Muscle layer of duodenum (tissue), 2 donors: ENCODE measurements around the gene CHRNB1.
A peak's percentile ranks its signal among the peaks of the same experiment; 100 is the strongest.

Experiments used
- H3K27ac ChIP-seq: one replicate; pipeline ENCODE4 v1.7.0; 2013; ENCODE audit warnings: mild to moderate bottlenecking, low read length
- H3K27me3 ChIP-seq: one replicate; pipeline ENCODE4 v1.7.0; 2013; ENCODE audit warnings: low read depth, mild to moderate bottlenecking, control low read depth, low read length
- H3K36me3 ChIP-seq, 2 donors: one replicate each; pipeline ENCODE4 v1.7.0; 2013; ENCODE audit warnings: low read length in 2 of 2, control low read depth in 1 of 2, mild to moderate bottlenecking in 1 of 2; ENCODE audit not compliant: insufficient read depth in 2 of 2, control insufficient read depth in 1 of 2
- H3K4me1 ChIP-seq, 2 donors: one replicate each; pipeline ENCODE4 v1.7.0; 2013; ENCODE audit warnings: low read length in 2 of 2, mild to moderate bottlenecking in 2 of 2, control low read depth in 1 of 2, moderate library complexity in 1 of 2; ENCODE audit not compliant: insufficient read depth in 2 of 2, control insufficient read depth in 1 of 2
- H3K4me3 ChIP-seq, 2 donors: one replicate each; pipeline ENCODE4 v1.7.0; 2013; ENCODE audit warnings: low read length in 2 of 2, low read depth in 1 of 2, mild to moderate bottlenecking in 1 of 2
- H3K9me3 ChIP-seq, 2 donors: one replicate each; pipeline ENCODE4 v1.7.0; 2013; ENCODE audit warnings: low read length in 2 of 2, control low read depth in 1 of 2, mild to moderate bottlenecking in 1 of 2; ENCODE audit not compliant: control insufficient read depth in 1 of 2
- donor health status: healthy.

CHRNB1 gene, protein sequence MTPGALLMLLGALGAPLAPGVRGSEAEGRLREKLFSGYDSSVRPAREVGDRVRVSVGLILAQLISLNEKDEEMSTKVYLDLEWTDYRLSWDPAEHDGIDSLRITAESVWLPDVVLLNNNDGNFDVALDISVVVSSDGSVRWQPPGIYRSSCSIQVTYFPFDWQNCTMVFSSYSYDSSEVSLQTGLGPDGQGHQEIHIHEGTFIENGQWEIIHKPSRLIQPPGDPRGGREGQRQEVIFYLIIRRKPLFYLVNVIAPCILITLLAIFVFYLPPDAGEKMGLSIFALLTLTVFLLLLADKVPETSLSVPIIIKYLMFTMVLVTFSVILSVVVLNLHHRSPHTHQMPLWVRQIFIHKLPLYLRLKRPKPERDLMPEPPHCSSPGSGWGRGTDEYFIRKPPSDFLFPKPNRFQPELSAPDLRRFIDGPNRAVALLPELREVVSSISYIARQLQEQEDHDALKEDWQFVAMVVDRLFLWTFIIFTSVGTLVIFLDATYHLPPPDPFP

DNA sequence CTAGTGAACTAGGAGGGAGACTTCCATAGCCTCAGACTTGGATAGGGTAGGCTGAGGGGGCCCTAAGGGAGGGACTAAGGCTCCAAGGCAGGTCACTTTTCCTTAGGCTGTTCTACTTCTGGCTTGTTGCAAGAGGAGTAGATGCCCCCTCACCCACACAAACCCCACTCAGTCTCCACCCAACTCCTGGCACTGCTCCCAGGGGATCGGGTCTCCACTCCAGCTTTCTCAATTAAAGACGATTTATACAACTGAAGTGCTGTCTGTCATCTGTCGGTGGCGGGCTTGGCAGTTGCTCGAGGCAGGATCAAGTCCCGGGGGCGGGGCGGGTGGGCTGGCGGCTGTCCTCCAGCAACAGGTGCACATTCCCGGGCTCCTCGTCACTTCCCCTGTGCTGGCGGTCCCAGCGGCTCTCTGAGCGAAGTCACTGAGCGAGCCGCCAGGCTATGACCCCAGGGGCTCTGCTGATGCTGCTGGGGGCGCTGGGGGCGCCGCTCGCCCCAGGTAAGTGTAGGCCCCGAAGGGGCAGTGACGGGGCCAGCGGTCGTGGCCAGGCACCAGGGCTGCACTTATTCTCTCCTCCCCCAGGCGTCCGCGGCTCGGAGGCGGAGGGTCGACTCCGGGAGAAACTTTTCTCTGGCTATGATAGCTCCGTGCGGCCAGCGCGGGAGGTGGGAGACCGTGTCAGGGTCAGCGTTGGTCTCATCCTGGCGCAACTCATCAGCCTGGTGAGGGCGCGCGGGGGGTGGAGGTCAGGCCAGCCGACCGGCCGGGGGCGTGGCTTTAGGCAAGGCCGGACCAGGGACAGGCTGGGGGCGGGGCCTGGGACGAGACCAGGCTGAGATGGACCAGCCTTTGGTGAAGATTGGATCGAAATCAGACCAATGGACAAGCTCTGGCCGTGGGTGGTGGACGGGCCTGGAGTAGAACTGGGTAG is at the start of gene CHRNB1:
Gene CHRNB1 (plus strand): TSS at position 380 of the 937 bp plus-strand sequence. CDS start 67 bp downstream, at position 447.
- peaks cover 0 to 26% of the 10 kb centered on the region in 2 donors for H3K4me1 ChIP-seq
- H3K27ac ChIP-seq: no peak within 1 kb of the TSS
- peak within 1 kb of the TSS; percentile 26 to 55 for H3K4me3 ChIP-seq
- peaks cover 41% of the 10 kb centered on the region for H3K27me3 ChIP-seq
- H3K9me3 ChIP-seq: no peaks in the 10 kb centered on the region
- no peaks in the 10 kb centered on the region for H3K36me3 ChIP-seq

DNA sequence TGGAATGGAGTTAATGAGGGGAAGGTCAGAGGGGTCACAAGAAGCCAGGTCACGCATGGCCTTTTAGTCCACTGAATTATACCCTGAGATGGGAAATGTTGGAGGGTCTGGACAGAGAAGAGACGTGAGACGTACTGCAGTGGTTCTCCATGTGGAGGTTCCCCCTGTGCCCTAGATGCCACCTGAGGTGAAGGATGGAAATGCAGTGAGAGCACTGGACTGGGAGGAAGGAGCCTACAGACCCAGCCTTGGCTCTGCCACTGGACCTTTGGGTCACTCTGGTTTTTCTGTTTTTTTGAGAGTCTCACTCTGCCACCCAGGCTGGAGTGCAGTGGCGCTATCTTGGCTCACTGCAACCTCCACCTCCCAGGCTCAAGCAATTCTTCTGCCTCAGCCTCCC is 48.7 kb upstream of the CHRNB1 start:
- peaks cover 0 to 11% of the 10 kb centered on the region in 2 donors for H3K4me1 ChIP-seq
- H3K27ac ChIP-seq: no peak overlapping the region
- H3K4me3 ChIP-seq: no peak overlapping the region
- no peaks in the 10 kb centered on the region for H3K9me3 ChIP-seq
- no peaks in the 10 kb centered on the region for H3K27me3 ChIP-seq
- no peaks in the 10 kb centered on the region for H3K36me3 ChIP-seq

DNA sequence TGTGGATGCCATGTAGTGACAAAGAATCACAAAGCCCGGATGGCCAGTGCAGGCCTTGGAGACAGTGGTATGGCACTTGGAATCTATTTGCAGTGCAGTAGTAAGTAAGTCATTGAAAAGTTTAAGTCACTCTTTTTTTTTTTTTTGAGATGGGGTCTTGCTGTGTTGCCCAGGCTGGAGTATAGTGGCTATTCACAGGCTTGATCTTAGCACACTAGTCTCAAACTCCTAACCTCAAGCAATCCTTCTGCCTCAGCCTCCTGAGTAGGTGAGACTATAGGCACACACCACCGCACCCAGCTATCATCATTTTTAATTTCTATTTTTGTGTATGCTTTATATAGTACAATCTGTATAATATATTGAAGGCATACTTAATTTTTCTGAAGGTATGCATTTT is 46.2 kb upstream of the CHRNB1 start:
- Histone ChIP-seq H3K4me3 (no peak overlapping the region), H3K36me3 (no peaks in the 10 kb centered on the region)

DNA sequence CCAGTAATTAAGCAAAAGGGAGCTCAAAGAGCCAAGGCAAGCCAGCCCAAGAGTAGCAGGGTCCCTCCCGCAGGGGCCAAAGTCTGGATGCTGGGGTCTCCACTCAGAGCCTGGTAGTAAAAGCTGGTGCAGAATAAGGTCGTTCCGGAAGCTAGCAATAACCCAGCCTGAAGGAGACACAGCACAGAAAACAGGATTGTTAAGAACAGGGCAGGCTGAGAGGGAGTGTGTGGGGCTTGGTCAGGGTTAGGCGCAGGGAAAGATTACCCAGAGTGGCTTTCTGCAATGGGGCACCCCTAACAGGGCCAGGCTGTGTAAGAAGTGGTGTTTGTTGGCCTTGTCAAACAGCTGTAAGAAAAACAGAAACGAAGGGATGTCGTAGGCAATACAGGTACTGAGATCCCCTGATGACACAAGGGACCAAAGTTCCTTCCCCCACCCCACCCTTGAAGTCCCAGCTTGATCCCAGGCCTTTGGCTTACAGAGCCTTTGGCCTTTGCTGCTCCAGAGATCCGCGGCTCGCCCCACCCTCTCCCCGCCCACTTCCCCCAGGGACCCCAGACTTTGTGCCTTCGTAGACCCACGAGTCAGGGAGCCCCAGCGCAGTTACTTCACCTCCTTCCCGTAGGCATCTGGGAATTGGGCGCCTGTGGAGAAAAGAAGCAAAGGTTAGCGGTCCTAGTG is 41.7 kb upstream of the CHRNB1 start:
- peaks cover 7 to 16% of the 10 kb centered on the region in 2 donors for H3K4me1 ChIP-seq
- no peaks in the 10 kb centered on the region for H3K27me3 ChIP-seq
- no peaks in the 10 kb centered on the region for H3K9me3 ChIP-seq
- peak overlapping the region; percentile 92 for H3K27ac ChIP-seq
- H3K4me3 ChIP-seq: peak overlapping the region; percentile 63 to 70
- H3K36me3 ChIP-seq: no peaks in the 10 kb centered on the region

More for the DNA sequence above, 46.2 kb upstream of the CHRNB1 start:
- Histone ChIP-seq H3K4me1 (peaks cover 7 to 15% of the 10 kb centered on the region in 2 donors), H3K27me3 (no peaks in the 10 kb centered on the region), H3K9me3 (no peaks in the 10 kb centered on the region), H3K27ac (no peak overlapping the region)

DNA sequence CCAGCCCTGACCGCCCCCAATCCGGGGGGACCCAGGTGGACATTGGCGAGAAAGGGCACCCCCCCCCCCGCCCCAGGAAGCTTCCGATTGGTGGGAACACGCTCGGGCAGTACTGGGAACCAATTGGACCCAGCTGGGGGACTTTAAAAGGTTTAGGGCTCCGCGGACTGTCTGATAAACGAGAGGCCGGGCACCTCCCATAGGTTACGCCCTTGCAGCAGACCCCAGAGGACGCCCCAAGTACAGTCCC is 41.2 kb upstream of the CHRNB1 start:
- Histone ChIP-seq H3K4me1 (peaks cover 7 to 16% of the 10 kb centered on the region in 2 donors), H3K27me3 (no peaks in the 10 kb centered on the region), H3K9me3 (no peaks in the 10 kb centered on the region), H3K36me3 (peaks cover 0 to 2% of the 10 kb centered on the region in 2 donors), H3K27ac (peak overlapping the region; percentile 92), H3K4me3 (peak overlapping the region; percentile 63 to 70)

DNA sequence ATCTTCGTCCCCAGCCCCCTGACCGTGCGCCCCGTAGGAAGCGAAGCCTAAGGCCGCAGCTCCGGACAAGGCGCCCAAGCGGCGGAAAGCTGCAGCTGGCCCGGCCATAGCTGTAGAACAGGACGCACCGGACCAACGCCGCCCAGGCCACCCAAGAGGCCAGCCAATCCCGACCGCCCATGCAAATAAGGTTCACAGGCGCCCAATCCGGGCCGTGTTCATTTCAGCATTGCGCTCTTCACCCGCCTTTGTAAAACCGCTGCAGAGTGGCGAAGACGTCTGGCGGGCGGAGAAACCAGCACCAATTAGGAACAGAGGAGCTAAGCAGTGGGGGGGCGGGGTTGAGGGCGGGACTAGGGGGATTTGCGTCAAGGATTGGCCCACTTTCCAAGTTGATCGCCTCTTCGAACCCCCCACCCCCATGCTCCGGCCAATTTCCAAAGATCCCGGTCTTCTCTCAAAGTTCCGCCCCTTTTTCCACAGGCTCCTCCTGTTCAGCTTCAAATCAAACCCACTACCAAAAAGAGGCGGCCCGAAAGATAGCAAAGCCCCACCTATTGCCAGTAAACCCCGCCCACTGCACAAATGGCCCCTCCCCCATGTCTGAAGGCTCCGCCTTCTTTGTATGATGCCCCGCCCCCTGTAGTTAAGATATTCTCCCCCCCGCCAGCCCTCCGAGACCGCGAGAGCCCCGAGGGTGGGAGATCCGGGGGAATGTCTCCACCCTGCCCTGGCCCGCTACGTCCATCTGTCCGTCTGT is 40.7 kb upstream of the CHRNB1 start, which contains the start of gene TMEM256:
Gene TMEM256 (minus strand): TSS at position 121 of the 760 bp plus-strand sequence. CDS start 13 bp downstream, at position 108.
- peak within 1 kb of the TSS; percentile 92 for H3K27ac ChIP-seq
- H3K4me1 ChIP-seq: peaks cover 7 to 16% of the 10 kb centered on the region in 2 donors
- peaks cover 0 to 7% of the 10 kb centered on the region in 2 donors for H3K36me3 ChIP-seq
- peak within 1 kb of the TSS; percentile 63 to 70 for H3K4me3 ChIP-seq
- no peaks in the 10 kb centered on the region for H3K9me3 ChIP-seq
- no peaks in the 10 kb centered on the region for H3K27me3 ChIP-seq

DNA sequence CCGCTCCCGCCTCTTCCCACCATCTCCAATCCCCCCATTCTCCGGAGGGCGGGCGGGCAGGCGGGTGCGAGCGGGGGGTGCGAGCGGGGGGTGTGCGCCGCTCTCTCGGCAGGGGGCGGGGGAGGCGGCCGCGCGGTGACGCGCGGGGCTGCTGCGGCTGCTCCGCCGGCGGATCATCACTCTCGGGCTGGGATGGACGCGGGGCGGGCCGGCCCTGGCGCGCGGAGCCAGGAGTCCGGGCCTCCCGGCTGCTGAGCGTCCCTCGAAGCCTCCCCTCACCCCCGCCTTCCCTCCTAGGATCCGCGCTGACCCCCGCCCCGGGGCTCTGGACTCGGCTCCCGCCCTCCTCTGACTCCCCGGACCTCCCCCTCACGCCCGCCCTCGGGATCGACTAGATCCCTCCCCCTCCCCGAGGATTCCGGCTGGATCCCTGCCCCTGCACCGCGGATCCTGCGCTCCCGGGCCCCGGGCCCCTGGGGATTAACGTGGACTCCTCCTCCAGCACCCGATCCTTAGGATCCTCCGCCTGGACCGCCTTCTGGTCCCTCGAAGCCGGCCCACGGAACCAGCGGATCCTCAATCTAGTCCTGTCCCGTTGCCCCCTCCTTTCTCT is 40.0 kb upstream of the CHRNB1 start:
- Histone ChIP-seq H3K27ac (no peak overlapping the region), H3K9me3 (no peaks in the 10 kb centered on the region), H3K36me3 (peaks cover 6 to 11% of the 10 kb centered on the region in 2 donors), H3K27me3 (no peaks in the 10 kb centered on the region), H3K4me3 (peak overlapping the region; percentile 62 to 64), H3K4me1 (peaks cover 7 to 16% of the 10 kb centered on the region in 2 donors)

DNA sequence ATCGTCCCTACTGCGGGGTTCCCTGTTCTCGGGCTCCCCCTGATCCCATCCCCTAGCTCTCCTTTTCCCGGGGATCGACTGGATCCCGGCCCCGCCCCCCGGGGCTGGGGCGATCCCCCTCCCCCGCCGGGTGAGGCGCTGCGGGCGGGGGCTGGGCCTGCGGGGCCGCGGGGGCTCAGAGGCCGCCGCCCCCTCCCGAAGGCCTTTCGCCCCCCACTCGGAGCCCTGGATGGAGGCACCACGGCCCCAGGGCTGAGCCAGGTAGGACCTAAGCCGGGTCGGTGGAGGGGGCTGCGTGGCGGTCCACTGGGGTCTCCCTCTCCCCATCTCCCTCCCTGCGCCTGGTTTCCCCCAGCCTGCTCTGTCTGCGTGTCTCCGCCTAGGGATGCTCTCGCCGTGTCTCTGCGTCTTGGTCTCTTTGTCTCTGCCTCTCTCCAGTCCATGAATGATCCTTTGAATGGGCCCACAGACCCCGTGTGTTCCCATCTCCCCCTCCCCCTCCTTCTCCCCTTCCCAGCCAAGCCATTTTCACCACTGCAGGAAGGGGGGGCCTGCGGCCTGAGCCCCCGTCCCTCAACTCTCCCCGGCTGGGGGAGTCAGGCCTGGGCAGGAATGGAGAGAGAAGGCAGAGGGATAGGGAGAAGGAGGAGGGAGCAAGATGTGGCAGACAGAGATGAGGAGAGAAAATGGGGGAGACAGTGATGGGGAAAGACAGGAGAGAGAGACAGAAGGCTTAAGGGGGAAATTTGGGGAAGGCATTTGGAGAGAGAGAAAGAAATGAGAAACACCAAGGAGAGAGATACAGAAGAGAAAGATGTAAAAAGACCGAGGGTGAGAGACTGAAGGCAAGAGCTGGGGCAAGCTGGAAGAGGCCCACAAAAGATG is 39.3 kb upstream of the CHRNB1 start:
- Histone ChIP-seq H3K9me3 (no peaks in the 10 kb centered on the region), H3K4me1 (peaks cover 7 to 16% of the 10 kb centered on the region in 2 donors), H3K4me3 (peak overlapping the region; percentile 62 to 64), H3K36me3 (peaks cover 6 to 14% of the 10 kb centered on the region in 2 donors), H3K27me3 (no peaks in the 10 kb centered on the region), H3K27ac (peak overlapping the region; percentile 49)

DNA sequence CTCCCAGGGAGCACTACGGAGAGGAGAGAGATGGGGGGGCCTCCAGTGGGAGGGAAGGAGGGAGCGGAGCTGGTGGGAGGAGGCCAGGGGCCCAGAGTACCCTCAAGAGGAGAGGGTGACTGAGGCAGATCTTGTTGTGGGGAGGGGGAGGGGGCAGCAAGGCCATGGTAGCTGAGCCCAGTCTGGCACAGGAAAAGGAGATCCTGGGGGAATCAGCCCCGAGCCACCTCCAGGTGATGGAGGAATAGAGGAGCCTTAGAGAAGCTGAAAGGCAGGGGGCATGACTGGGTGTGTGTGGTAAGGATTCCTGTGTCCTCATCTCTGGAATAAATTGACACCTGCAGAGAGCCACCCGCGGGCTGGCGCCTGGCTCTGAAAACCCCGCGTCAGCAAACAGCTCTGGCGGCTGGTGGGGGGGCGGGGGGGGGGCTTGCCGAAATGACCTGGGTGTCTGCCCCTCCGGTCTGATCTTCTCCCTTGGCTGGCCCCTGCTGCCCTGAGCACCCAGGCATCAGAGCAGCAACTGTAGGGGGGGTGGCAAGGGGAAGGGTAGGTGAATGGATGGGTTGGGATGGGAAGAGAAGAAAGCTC is 38.5 kb upstream of the CHRNB1 start:
- no peak overlapping the region for H3K27ac ChIP-seq
- H3K27me3 ChIP-seq: no peaks in the 10 kb centered on the region
- H3K4me1 ChIP-seq: peaks cover 7 to 16% of the 10 kb centered on the region in 2 donors
- H3K9me3 ChIP-seq: no peaks in the 10 kb centered on the region
- H3K4me3 ChIP-seq: peak overlapping the region in 1 of 2 donors; percentile 64
- peaks cover 6 to 16% of the 10 kb centered on the region in 2 donors for H3K36me3 ChIP-seq
